ENCODE measurements around the gene CNTNAP1. TPM values are rescaled to one million over a fixed set of nuclear protein-coding genes. Genes with fewer than 3 reads are reported as not detected.

The CNTNAP1 gene
- total and polyA plus RNA-seq, 9 of the 15 experiments (the other 6 are each of a cell fraction or from before 2014, with no cell fraction given), result 0.10 to 1.8 (median 0.62) TPM

DNA sequence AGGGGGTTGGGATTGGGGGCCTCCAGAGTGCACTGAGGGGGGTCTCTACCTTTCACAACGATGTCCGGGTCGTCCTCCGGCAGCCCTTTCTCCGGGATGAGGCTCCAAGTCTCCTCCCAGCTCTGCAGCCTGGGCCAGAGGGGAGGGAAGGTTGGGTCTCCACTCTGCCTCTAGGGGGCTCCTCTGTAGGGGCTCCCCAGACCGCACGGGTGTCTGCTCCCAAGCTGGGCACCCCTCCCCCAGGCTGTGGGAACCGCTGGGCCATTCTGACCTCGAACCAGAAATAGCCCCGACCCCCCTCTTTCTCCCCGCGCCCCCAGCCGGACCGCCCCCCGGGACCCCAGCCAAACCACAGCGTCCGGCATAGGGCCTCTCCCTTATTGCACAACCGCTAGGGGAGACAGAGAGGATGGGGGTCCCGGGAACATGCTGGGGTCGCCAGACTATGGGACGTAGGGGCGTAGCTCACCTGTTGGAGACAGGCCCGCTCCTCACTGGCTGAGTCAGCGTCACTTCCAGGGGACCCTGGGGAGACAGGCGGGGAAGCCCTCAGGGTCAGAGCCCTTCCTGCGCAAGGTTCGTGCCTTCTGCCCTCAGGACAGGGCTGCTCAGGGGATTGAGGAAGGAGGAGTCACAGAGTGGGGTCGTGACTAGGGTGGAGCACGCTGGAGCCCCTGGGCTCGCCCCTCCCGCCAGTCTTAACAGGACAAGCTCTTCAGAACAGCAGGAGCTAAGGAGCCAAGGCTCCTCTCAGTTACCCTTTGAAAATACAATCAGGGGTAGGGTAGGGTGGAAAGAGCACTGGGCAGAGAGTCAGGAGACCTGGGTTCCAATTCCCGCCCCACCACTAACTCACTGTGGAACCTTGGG, 8.2 kb upstream of the CNTNAP1 start:
- peaks cover 31% of the 10 kb centered on the region for H3K79me2 ChIP-seq (ENCODE audit: control insufficient read depth, insufficient read depth, low read length)
- peak overlapping the region; percentile 7; the same call in 1 of the 2 replicates for H3K4me3 ChIP-seq
- no peak overlapping the region for H2AFZ ChIP-seq (ENCODE audit: low read depth, low read length)
- no peaks in the 10 kb centered on the region for H3K9me1 ChIP-seq (ENCODE audit: control insufficient read depth, insufficient read depth, low read length)
- H3K27ac ChIP-seq (ENCODE audit: extremely low read depth, low read depth, low read length), result peak overlapping the region; percentile 48
- BruUV-seq (replicated peaks), result TSS peak; percentile 29
- CTCF ChIA-PET (ENCODE audit: low intra/inter-chr PET ratio), result no interaction called here
- no peaks in the 10 kb centered on the region for H3K9me3 ChIP-seq (replicated peaks; ENCODE audit: control insufficient read depth, insufficient read depth, low read depth, low read length)
- POLR2A ChIA-PET, result interaction anchor here (0.6 kb wide), 3 partner anchors 28 to 150 kb away, joined by 3 read pairs; partner anchors contain the start of gene BECN1
- peaks cover 5% of the 10 kb centered on the region for H4K20me1 ChIP-seq (replicated peaks; ENCODE audit: control insufficient read depth, insufficient read depth, low read length)
- H3K9ac ChIP-seq (ENCODE audit: insufficient read depth in 1 of 2, low read depth in 2 of 2, low read length in 2 of 2), result peak overlapping the region; percentile 51 to 94
- DNase-seq (ENCODE audit: extremely low read depth in 1 of 4, low spot score in 3 of 4) (peak; percentile 75 to 84 (median 82)), FAIRE-seq (peak; percentile 82), ATAC-seq (peak; percentile 30)
- in situ Hi-C loops (cut with MboI) (no loop called here), intact Hi-C loops (cut with micrococcal nuclease) (no loop called here)
- H3K4me1 ChIP-seq (replicated peaks in 1 of 2; ENCODE audit: control insufficient read depth in 2 of 2, insufficient read depth in 2 of 2, low read length in 2 of 2), result peaks cover 20 to 71% of the 10 kb centered on the region in 2 experiments
- H3K27me3 ChIP-seq (ENCODE audit: control insufficient read depth in 2 of 2, insufficient read depth in 2 of 2, low read length in 2 of 2), result no peaks in the 10 kb centered on the region
- H3K36me3 ChIP-seq (ENCODE audit: control insufficient read depth, insufficient read depth, low read length), result peaks cover 48% of the 10 kb centered on the region; the same call in 2 of the 3 replicates
- peak overlapping the region; percentile 59 for H3K4me2 ChIP-seq (ENCODE audit: insufficient read depth, low read length)
- 32% methylated on average over 24 of the region's 32 CpGs for WGBS (ENCODE audit: insufficient coverage, low coverage, missing lambda C conversion rate)
- TF ChIP-seq POU5F1 (IDR thresholded peaks at IDR 0.05; ENCODE audit: borderline replicate concordance, low read depth, low read length, partially characterized antibody) (no peak), RBM25 (IDR thresholded peaks at IDR 0.05; ENCODE audit: low read depth, low read length, severe bottlenecking) (no peak), BHLHE40 (IDR thresholded peaks at IDR 0.05; ENCODE audit: low read length) (peak; percentile 41; the same call in 1 of the 2 replicates), PURB (CRISPR knock-in tag; IDR thresholded peaks at IDR 0.05; ENCODE audit: low read depth) (no peak), ZSCAN29 (IDR thresholded peaks at IDR 0.05) (no peak), CEBPG (CRISPR knock-in tag; IDR thresholded peaks at IDR 0.05) (peak; percentile 75), CEBPG (tag; conservative IDR thresholded peaks at IDR 0.05 in 1 of 2, IDR thresholded peaks at IDR 0.05 in 1 of 2) (peak; percentile 27 to 59; a peak in 3 of 4 replicates), RBFOX2 (IDR thresholded peaks at IDR 0.05; ENCODE audit: low read depth, low read length) (peak; percentile 46; the same call in 1 of the 2 replicates), SIRT6 (IDR thresholded peaks at IDR 0.05; ENCODE audit: low read depth, low read length) (no peak), CBX1 (IDR thresholded peaks at IDR 0.05; ENCODE audit: low read depth) (no peak), PRPF4 (IDR thresholded peaks at IDR 0.05; ENCODE audit: insufficient read depth, low read depth, low read length, poor library complexity, severe bottlenecking) (no peak), BCOR (IDR thresholded peaks at IDR 0.05) (peak; percentile 68), MCM2 (IDR thresholded peaks at IDR 0.05; ENCODE audit: low read depth) (no peak)
- TF ChIP-seq, protein P1, sequence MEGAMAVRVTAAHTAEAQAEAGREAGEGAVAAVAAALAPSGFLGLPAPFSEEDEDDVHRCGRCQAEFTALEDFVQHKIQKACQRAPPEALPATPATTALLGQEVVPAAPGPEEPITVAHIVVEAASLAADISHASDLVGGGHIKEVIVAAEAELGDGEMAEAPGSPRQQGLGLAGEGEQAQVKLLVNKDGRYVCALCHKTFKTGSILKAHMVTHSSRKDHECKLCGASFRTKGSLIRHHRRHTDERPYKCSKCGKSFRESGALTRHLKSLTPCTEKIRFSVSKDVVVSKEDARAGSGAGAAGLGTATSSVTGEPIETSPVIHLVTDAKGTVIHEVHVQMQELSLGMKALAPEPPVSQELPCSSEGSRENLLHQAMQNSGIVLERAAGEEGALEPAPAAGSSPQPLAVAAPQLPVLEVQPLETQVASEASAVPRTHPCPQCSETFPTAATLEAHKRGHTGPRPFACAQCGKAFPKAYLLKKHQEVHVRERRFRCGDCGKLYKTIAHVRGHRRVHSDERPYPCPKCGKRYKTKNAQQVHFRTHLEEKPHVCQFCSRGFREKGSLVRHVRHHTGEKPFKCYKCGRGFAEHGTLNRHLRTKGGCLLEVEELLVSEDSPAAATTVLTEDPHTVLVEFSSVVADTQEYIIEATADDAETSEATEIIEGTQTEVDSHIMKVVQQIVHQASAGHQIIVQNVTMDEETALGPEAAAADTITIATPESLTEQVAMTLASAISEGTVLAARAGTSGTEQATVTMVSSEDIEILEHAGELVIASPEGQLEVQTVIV (CRISPR knock-in tag; IDR thresholded peaks at IDR 0.05; ENCODE audit: borderline replicate concordance), result no peak
- TF ChIP-seq, protein P2, sequence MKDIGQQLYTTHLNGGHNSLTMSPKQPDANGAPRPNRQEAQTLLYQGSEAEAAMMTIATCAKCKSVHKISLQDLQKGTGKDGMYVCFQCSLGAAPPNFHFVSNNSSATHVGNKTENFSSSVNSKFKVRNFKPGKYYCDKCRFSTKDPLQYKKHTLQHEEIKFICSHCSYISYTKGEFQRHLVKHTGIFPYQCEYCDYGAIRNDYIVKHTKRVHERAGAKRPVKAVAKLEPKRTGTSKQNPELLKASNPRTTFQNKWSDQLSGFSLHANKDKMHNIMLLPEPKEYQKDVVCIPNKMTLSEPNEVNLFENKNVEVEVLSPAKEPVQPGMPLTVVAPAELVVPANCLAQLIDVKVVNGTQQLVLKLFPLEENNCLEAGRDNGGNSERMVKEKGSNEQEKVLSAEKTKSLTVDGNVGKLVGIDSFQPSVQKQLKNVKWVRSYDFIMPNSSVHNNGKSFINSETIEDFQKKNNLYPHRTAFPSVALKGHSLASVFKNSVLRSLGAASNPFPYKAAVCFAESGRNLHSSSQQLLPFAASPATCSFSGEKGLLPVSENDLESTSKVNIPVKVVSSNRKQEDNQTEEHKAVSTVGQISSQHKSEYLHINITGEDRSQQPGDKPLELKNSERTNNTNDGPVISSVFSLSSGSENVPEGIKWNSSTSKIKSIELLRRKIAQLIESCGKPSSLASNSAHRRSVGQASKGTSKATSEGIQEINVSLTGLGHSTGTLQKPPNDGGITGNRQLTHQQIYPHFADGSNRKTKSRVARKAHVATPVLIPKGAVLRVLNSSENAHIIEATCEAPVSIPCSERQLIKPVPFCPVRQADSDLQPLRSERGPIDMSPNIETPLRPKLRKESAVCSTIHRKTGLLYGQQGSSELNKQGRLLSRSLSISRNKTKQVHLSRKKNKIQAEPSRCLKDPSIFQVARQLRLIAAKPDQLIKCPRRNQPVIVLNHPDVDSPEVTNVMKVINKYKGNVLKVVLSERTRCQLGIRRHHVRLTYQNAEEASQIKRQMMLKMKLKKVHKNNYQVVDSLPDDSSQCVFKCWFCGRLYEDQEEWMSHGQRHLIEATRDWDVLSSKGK (CRISPR knock-in tag; IDR thresholded peaks at IDR 0.05), result no peak

Measured in K562 (cell line).